IMR-90 (cell line): ENCODE results near the gene CRIP1. TPM values are rescaled to one million over a fixed set of nuclear protein-coding genes. Genes with fewer than 3 reads are reported as not detected.

Source experiments
- ATAC-seq: fragments of 200-7000 bp; cut with Tn5 transposase; 2 replicates; pipeline ENCODE4 v1.9.1; 2020; ENCODE audit warnings: low read depth, mild to moderate bottlenecking, moderate library complexity
- BruUV-seq: library from RNA; stranded (reverse); fragments of 400-500 nt; replicated peaks from 2 replicates; lab custom pipeline; 2021; lab: Mats Ljungman, UMichigan
- CTCF ChIA-PET: fragments of 300-600 bp; formaldehyde crosslinking; extraction: SDS; loops from one replicate; lab custom pipeline; 2021; ENCODE audit warnings: antibody characterized with exemption; lab: Yijun Ruan, JAX
- POLR2A ChIA-PET: fragments of 300-600 bp; sonication (Branson Sonifier 250); formaldehyde crosslinking; loops from one replicate; lab custom pipeline; 2022; ENCODE audit warnings: antibody characterized with exemption; ENCODE audit not compliant: unreplicated experiment; lab: Charles Lee
- DNase-seq: peaks from one replicate; pipeline ENCODE4 v3.0.0; 2013
- H2AFZ ChIP-seq: replicated peaks from 2 replicates; pipeline ENCODE3; 2013; ENCODE audit warnings: low read length, mild to moderate bottlenecking; ENCODE audit not compliant: poor library complexity
- H2AK5ac ChIP-seq: 2 replicates; pipeline ENCODE4 v1.6.1; 2013; ENCODE audit warnings: low read depth, low read length, inconsistent platforms
- H2AK9ac ChIP-seq: replicated peaks from 2 replicates; pipeline ENCODE3; 2013; ENCODE audit warnings: mild to moderate bottlenecking, low read depth, low read length, moderate library complexity; ENCODE audit not compliant: poor library complexity
- H2BK120ac ChIP-seq: 2 replicates; pipeline ENCODE4 v1.6.1; 2013; ENCODE audit warnings: low read depth, low read length, inconsistent platforms
- H2BK15ac ChIP-seq: 3 replicates; pipeline ENCODE4 v1.6.1; 2013; ENCODE audit warnings: low read depth, low read length, inconsistent platforms
- H2BK20ac ChIP-seq: 2 replicates; pipeline ENCODE4 v1.6.1; 2013; ENCODE audit warnings: low read depth, mild to moderate bottlenecking, inconsistent platforms, low read length, moderate library complexity
- H2BK5ac ChIP-seq: 2 replicates; pipeline ENCODE4 v1.6.1; 2013; ENCODE audit warnings: mild to moderate bottlenecking, low read depth, low read length, inconsistent platforms; ENCODE audit not compliant: poor library complexity, severe bottlenecking
- H3K14ac ChIP-seq: replicated peaks from 2 replicates; pipeline ENCODE4 v1.6.1; 2013; ENCODE audit warnings: low read depth, low read length, inconsistent platforms
- H3K18ac ChIP-seq: 2 replicates; pipeline ENCODE4 v1.6.1; 2013; ENCODE audit warnings: low read depth, low read length, control low read depth
- H3K23ac ChIP-seq: 2 replicates; pipeline ENCODE4 v1.6.1; 2013; ENCODE audit warnings: low read depth, low read length, inconsistent platforms
- H3K27ac ChIP-seq: 2 replicates; pipeline ENCODE4 v1.5.1; 2013; ENCODE audit warnings: mild to moderate bottlenecking, control low read depth, low read length; ENCODE audit not compliant: insufficient read depth
- H3K27me3 ChIP-seq: 2 replicates; pipeline ENCODE4 v1.6.1; 2013; ENCODE audit warnings: low read length; ENCODE audit not compliant: control insufficient read depth, insufficient read depth
- H3K36me3 ChIP-seq: 2 replicates; pipeline ENCODE4 v1.6.1; 2013; ENCODE audit warnings: low read length, mixed read lengths; ENCODE audit not compliant: control insufficient read depth, insufficient read depth
- H3K4ac ChIP-seq: 2 replicates; pipeline ENCODE4 v1.6.1; 2013; ENCODE audit warnings: low read depth, low read length, inconsistent platforms
- H3K4me1 ChIP-seq: 2 replicates; pipeline ENCODE4 v1.6.1; 2013; ENCODE audit warnings: low read length, mixed read lengths; ENCODE audit not compliant: control insufficient read depth, insufficient read depth
- H3K4me2 ChIP-seq: 2 replicates; pipeline ENCODE4 v1.6.1; 2013; ENCODE audit warnings: low read depth, mild to moderate bottlenecking, control low read depth, low read length, moderate library complexity
- H3K4me3 ChIP-seq: 2 replicates; pipeline ENCODE4 v1.5.1; 2013; ENCODE audit warnings: low read depth, mild to moderate bottlenecking, control low read depth, low read length, moderate library complexity; ENCODE audit not compliant: insufficient read depth
- H3K56ac ChIP-seq: 2 replicates; pipeline ENCODE4 v1.6.1; 2013; ENCODE audit warnings: low read length, inconsistent platforms; ENCODE audit not compliant: insufficient read depth; ENCODE audit errors: extremely low read depth
- H3K79me1 ChIP-seq, 2 experiments: 2 replicates each; pipeline ENCODE4 v1.6.1; 2013; ENCODE audit warnings: low read length in 2 of 2, inconsistent platforms in 1 of 2, low read depth in 1 of 2
- H3K9ac ChIP-seq: 2 replicates; pipeline ENCODE4 v1.6.1; 2013; ENCODE audit warnings: low read depth, low read length, control low read depth
- H3K9me1 ChIP-seq: 2 replicates; pipeline ENCODE4 v1.6.1; 2013; ENCODE audit warnings: low read length, inconsistent platforms; ENCODE audit not compliant: insufficient read depth
- H3K9me3 ChIP-seq: 2 replicates; pipeline ENCODE4 v1.6.1; 2013; ENCODE audit warnings: low read length; ENCODE audit not compliant: control insufficient read depth, insufficient read depth
- H4K20me1 ChIP-seq: 2 replicates; pipeline ENCODE4 v1.6.1; 2013; ENCODE audit warnings: low read length, inconsistent platforms; ENCODE audit not compliant: insufficient read depth
- H4K5ac ChIP-seq: 2 replicates; pipeline ENCODE4 v1.6.1; 2013; ENCODE audit warnings: mild to moderate bottlenecking, low read depth, low read length, control low read depth
- H4K8ac ChIP-seq, 2 experiments: 2 replicates each; pipeline ENCODE4 v1.6.1; 2013; ENCODE audit warnings: low read depth in 2 of 2, low read length in 2 of 2, control low read depth in 1 of 2, inconsistent platforms in 1 of 2
- H4K91ac ChIP-seq: 2 replicates; pipeline ENCODE4 v1.6.1; 2013; ENCODE audit warnings: low read depth, low read length, inconsistent platforms; ENCODE audit not compliant: insufficient read depth
- CEBPB ChIP-seq: IDR thresholded peaks from 2 replicates; pipeline ENCODE4 v1.6.1; 2012; ENCODE audit warnings: low read depth, low read length, improper control_type of control experiment
- CHD1 ChIP-seq: IDR thresholded peaks from 2 replicates; pipeline ENCODE4 v1.6.1; 2012; ENCODE audit warnings: low read depth, low read length, improper control_type of control experiment
- ELK1 ChIP-seq: fragments of 150-350 bp; IDR thresholded peaks from 2 replicates; pipeline ENCODE4 v1.6.1; 2016; ENCODE audit warnings: low read depth, mild to moderate bottlenecking, low read length, moderate library complexity, borderline replicate concordance
- FOS ChIP-seq: fragments of 150-350 bp; IDR thresholded peaks from 2 replicates; pipeline ENCODE4 v1.6.1; 2016; ENCODE audit warnings: low read depth, low read length
- MAFK ChIP-seq: IDR thresholded peaks from 2 replicates; pipeline ENCODE4 v1.6.1; 2012; ENCODE audit warnings: low read depth, low read length, improper control_type of control experiment
- MAZ ChIP-seq: IDR thresholded peaks from 2 replicates; pipeline ENCODE4 v1.6.1; 2012; ENCODE audit warnings: low read depth, mild to moderate bottlenecking, low read length, improper control_type of control experiment, moderate library complexity, borderline replicate concordance
- NFE2L2 ChIP-seq: fragments of 150-350 bp; IDR thresholded peaks from 2 replicates; pipeline ENCODE4 v1.6.1; 2016; ENCODE audit warnings: low read depth, mild to moderate bottlenecking, low read length
- POLR2A ChIP-seq: IDR thresholded peaks from 2 replicates; pipeline ENCODE4 v1.6.1; 2012; ENCODE audit warnings: mild to moderate bottlenecking, low read depth, low read length
- RAD21 ChIP-seq: IDR thresholded peaks from 2 replicates; pipeline ENCODE4 v1.6.1; 2012; ENCODE audit warnings: low read length, improper control_type of control experiment
- RCOR1 ChIP-seq: IDR thresholded peaks from 2 replicates; pipeline ENCODE4 v1.6.1; 2012; ENCODE audit warnings: mild to moderate bottlenecking, low read length, improper control_type of control experiment; ENCODE audit not compliant: insufficient replicate concordance
- RFX5 ChIP-seq: IDR thresholded peaks from 2 replicates; pipeline ENCODE4 v1.8.0; 2012; ENCODE audit warnings: low read depth, mild to moderate bottlenecking, low read length, moderate library complexity
- WGBS, 2 experiments: methylation state at CpG; one replicate each; pipeline versions ENCODE4 v1.1.5 to v1.1.7; 2013; ENCODE audit warnings: missing lambda C conversion rate in 2 of 2; ENCODE audit not compliant: insufficient read length in 1 of 2; ENCODE audit errors: extremely low coverage in 2 of 2; 5-methylcytosine and 5-hydroxymethylcytosine counted together
- dilution Hi-C: fragments of 300-500 bp; cut with HindIII; formaldehyde crosslinking; loops from one replicate; pipeline ENCODE4 v1.14.3; 2018; ENCODE audit warnings: low sequenced_read_pairs; ENCODE audit not compliant: unreplicated experiment
- in situ Hi-C: fragments of 300-500 bp; cut with MboI; formaldehyde crosslinking; loops from 3 replicates; pipeline ENCODE4 v1.14.3; 2019; ENCODE audit warnings: low sequenced_read_pairs, inconsistent platforms, mixed read lengths
- intact Hi-C: fragments of 100-400 bp; cut with micrococcal nuclease; formaldehyde crosslinking; loops from 2 replicates; pipeline ENCODE4 v1.10.0; 2022
- polyA plus RNA-seq, 3 experiments: library from polyadenylated mRNA; depleted of rRNA; stranded (reverse); fragments of >200 nt; gene quantifications; 2 replicates each; pipeline ENCODE4 v1.2.3, GENCODE V29; 2012; ENCODE audit warnings: low replicate concordance in 1 of 3
- total RNA-seq: library from RNA; depleted of rRNA; stranded (reverse); fragments of >200 nt; gene quantifications from 2 replicates; pipeline ENCODE4 v1.2.3, GENCODE V29; 2012
- TF ChIP-seq, protein P1 (sequence below): fragments of 150-350 bp; IDR thresholded peaks from 2 replicates; pipeline ENCODE4 v1.6.1; 2017; ENCODE audit warnings: mild to moderate bottlenecking, antibody characterized with exemption, low read length, low read depth

Gene CRIP1
- total and polyA plus RNA-seq, 2 of the 4 experiments (the other 2 are of a cell fraction): 0.21 TPM; not detected in 1

- TF ChIP-seq MAZ (no peak), ELK1 (no peak)
Observed at GRCh38 chr14:105499256-105500035, 12.8 kb downstream of the CRIP1 start (continued).

GRCh38 chr14:105500036-105500725 lies 13.5 kb downstream of the CRIP1 start:
- H3K79me1 ChIP-seq: no peaks in the 10 kb centered on the region
- H3K36me3 ChIP-seq: no peaks in the 10 kb centered on the region
- intact Hi-C loops (no loop called here), in situ Hi-C loops (no loop called here), dilution Hi-C loops (no loop called here)
- H2AK9ac ChIP-seq: no peak overlapping the region
- no TSS peak for BruUV-seq
- ChIA-PET CTCF (no interaction called here), POLR2A (no interaction called here)
- no peaks in the 10 kb centered on the region; the same call in 1 of the 2 replicates for H3K27me3 ChIP-seq
- H3K23ac ChIP-seq: no peak overlapping the region
- H2BK5ac ChIP-seq: no peak overlapping the region
- H2BK15ac ChIP-seq: no peak overlapping the region
- H3K27ac ChIP-seq: no peak overlapping the region
- no peak overlapping the region for H2AFZ ChIP-seq
- no peak overlapping the region for H2AK5ac ChIP-seq
- H3K56ac ChIP-seq: no peak overlapping the region
- WGBS, 2 experiments: 88% methylated on average over 12 of the region's 21 CpGs; no CpG with 5 or more reads in 1 of the 2 experiments
- DNase-seq: no peak
- H3K9me1 ChIP-seq: no peaks in the 10 kb centered on the region
- H3K4me2 ChIP-seq: no peak overlapping the region
- H2BK120ac ChIP-seq: no peak overlapping the region
- no peak overlapping the region for H3K9ac ChIP-seq
- H4K91ac ChIP-seq: no peak overlapping the region
- H3K4me1 ChIP-seq: no peaks in the 10 kb centered on the region
- ATAC-seq: no peak
- no peak overlapping the region for H3K18ac ChIP-seq
- no peak overlapping the region for H2BK20ac ChIP-seq
- no peaks in the 10 kb centered on the region for H4K20me1 ChIP-seq
- H4K5ac ChIP-seq: no peak overlapping the region
- no peak overlapping the region for H3K4ac ChIP-seq
- no peak overlapping the region for H3K14ac ChIP-seq
- H3K4me3 ChIP-seq: no peak overlapping the region
- H3K9me3 ChIP-seq: no peaks in the 10 kb centered on the region
- H4K8ac ChIP-seq: no peak overlapping the region
- TF ChIP-seq CHD1 (no peak), RCOR1 (no peak), RFX5 (no peak), RAD21 (no peak), POLR2A (no peak), CEBPB (no peak), FOS (no peak), MAZ (no peak), NFE2L2 (no peak), ELK1 (no peak), MAFK (no peak)
- TF ChIP-seq, protein P1, sequence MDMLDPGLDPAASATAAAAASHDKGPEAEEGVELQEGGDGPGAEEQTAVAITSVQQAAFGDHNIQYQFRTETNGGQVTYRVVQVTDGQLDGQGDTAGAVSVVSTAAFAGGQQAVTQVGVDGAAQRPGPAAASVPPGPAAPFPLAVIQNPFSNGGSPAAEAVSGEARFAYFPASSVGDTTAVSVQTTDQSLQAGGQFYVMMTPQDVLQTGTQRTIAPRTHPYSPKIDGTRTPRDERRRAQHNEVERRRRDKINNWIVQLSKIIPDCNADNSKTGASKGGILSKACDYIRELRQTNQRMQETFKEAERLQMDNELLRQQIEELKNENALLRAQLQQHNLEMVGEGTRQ: no peak
